Body of pancreas (tissue), 4 donors: ENCODE measurements around the gene NEK7.

ENCODE experiments used
- CTCF ChIP-seq, 7 experiments: fragments of 450-650 bp in 4 of 7; fragments of 200-600 bp in 3 of 7; sonication (generic) in 3 of 7; IDR thresholded peaks; one replicate each; pipeline ENCODE4 v1.5.1; 2016 to 2019; ENCODE audit warnings: antibody characterized with exemption in 7 of 7
- POLR2A ChIP-seq, 3 donors: fragments of 450-650 bp; IDR thresholded peaks; one replicate each; pipeline ENCODE4 v1.6.1; 2016; ENCODE audit warnings: antibody characterized with exemption in 3 of 3, mild to moderate bottlenecking in 2 of 3

GRCh38 chr1:198281911-198282310 is 125.1 kb downstream of the NEK7 start:
- TF ChIP-seq CTCF (IDR thresholded peaks at IDR 0.05): no peak
- no peak for TF ChIP-seq POLR2A (IDR thresholded peaks at IDR 0.05)
